NB4 (cell line): Measurements from ENCODE around the gene ASB2.

Experiments
- DNase-seq: peaks from one replicate; pipeline ENCODE4 v3.0.0; 2010; ENCODE audit warnings: low read depth
- H3K4me3 ChIP-seq: one replicate; pipeline ENCODE4 v1.5.1; 2011; ENCODE audit warnings: mild to moderate bottlenecking, low read depth, low read length, moderate library complexity
- MYC ChIP-seq: IDR thresholded peaks from 2 replicates; pipeline ENCODE4 v1.6.1; 2011; ENCODE audit warnings: low read depth, low read length
- POLR2A ChIP-seq: IDR thresholded peaks from 2 replicates; pipeline ENCODE4 v1.6.1; 2011; ENCODE audit warnings: mild to moderate bottlenecking; ENCODE audit not compliant: insufficient read length; ENCODE audit errors: extremely low read depth
- TF ChIP-seq, protein P1 (sequence below): IDR thresholded peaks from one replicate; pipeline ENCODE4 v1.5.1; 2012; ENCODE audit warnings: low read depth, low read length
- TF ChIP-seq, protein P2 (sequence below): IDR thresholded peaks from 2 replicates; pipeline ENCODE4 v1.6.1; 2011; ENCODE audit warnings: low read depth, low read length

The ASB2 gene

DNA sequence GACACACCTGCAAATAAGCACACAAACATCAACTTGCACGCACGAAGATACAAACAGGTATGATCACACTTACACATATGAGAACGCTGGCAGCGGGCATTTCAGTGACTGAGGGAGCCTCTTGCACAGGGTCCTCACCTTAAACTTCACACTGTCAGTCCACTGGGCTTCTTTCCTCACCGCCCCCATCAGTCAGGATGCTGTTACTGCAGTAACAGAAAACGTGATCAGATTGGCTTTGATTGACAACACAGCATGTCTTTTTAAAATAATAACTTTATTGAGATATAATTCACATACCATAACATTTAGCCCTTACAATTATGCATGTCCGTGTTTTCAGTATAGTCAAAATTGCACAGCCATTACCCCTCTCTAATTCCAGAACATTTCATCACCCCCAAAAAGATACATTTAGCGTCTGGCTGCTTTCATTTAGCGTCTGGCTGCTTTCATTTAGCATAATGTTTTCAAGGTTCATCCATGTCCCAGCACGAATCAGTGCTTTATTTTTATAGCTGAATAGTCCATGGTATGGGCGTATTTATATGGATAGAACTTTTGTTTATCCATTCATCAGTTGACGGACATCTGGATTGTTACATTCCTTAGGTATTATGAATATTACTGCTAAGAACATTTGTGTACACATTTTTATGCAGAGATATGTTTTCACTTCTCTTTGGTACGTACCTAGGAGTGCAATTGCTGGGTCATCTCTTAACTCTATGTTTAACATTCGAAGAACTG is 29.1 kb upstream of the ASB2 start:
- DNase-seq: no peak
- no peak overlapping the region for H3K4me3 ChIP-seq
- TF ChIP-seq, protein P1, sequence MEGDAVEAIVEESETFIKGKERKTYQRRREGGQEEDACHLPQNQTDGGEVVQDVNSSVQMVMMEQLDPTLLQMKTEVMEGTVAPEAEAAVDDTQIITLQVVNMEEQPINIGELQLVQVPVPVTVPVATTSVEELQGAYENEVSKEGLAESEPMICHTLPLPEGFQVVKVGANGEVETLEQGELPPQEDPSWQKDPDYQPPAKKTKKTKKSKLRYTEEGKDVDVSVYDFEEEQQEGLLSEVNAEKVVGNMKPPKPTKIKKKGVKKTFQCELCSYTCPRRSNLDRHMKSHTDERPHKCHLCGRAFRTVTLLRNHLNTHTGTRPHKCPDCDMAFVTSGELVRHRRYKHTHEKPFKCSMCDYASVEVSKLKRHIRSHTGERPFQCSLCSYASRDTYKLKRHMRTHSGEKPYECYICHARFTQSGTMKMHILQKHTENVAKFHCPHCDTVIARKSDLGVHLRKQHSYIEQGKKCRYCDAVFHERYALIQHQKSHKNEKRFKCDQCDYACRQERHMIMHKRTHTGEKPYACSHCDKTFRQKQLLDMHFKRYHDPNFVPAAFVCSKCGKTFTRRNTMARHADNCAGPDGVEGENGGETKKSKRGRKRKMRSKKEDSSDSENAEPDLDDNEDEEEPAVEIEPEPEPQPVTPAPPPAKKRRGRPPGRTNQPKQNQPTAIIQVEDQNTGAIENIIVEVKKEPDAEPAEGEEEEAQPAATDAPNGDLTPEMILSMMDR: peak; percentile 50
- TF ChIP-seq, protein P2, sequence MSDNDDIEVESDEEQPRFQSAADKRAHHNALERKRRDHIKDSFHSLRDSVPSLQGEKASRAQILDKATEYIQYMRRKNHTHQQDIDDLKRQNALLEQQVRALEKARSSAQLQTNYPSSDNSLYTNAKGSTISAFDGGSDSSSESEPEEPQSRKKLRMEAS: no peak

DNA sequence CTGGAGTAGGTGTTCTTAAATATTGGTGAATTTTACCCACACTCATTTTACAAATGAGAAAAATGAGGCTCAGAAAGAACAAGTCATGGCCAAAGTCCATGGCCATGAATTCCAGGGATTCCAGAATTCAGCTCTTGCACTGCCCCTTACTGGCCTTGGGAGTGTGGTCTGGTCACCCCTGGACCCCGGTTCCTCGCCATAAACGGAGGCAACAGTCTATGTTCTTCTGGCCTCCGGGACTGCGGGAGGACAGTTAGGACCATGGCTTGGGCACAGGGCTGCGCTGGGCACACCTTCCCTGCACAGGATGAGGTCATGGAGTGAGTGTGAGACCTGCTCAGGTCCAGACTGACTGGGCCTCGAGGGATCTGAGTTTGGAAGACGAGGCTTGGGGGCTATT is 27.6 kb upstream of the ASB2 start:
- H3K4me3 ChIP-seq: no peak overlapping the region
- no peak for DNase-seq
- no peak for TF ChIP-seq MYC
- TF ChIP-seq, protein P1: no peak
- TF ChIP-seq, protein P2: no peak
- no peak for TF ChIP-seq POLR2A

DNA sequence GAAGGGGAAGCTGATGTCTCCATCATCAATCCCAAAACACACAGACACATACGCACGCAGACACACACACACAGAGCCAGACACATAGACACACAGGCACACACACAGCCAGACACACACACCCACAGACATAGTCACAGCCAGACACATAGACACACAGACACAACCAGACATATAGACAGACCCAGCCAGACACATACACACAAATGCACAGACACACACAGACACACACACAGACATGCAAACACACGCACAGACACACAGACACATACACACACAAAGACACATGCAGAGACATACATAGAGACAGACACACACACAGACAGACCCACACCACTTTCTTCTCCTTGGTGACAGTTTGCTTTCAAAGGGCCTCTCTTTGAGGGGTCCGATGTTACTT is 27.0 kb upstream of the ASB2 start:
- no peak for TF ChIP-seq MYC
- TF ChIP-seq, protein P1: no peak
- TF ChIP-seq, protein P2: no peak
- TF ChIP-seq POLR2A: no peak

DNA sequence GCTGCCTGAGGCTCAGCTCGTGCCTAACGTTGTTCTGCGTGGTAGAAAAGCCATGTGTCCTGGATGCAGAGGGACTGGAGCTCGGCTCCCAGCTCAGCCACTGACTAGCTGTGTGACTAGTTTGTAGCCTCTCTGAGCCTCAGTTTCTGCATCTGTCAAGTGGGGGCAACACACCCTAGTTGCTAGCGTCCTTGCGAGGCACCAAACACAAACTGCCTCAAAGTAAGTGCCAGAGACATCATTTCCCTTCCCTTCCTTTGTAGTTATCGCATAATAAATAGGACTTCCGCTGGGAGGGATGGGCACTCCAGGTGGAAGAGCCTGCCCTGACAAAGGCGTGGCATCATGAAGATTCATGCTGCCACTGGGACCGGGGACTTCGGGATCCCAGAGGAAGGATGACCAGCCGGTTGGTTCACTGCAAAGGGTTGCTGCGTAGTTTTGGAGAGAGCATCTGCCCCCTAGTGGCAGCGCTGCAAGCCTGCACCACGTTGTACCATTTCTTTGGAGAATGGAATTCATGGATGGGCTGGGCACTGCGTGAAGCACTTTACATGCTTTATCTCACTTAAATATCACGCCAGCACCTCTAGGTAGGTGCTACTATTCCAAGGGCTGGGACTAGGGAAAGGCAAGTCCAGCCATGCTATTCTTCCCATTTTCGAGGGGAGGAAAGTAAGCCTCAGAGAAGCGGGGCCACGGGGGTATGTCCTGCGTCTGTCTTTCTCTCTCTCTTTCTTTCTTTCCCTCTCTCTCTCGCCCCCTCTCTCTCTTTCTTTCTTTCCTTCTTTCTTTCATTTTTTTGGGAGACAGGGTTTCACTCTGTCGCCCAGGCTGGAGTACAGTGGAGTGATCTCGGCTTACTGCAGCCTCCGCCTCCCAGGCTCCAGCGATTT is 25.4 kb upstream of the ASB2 start:
- TF ChIP-seq, protein P1: peak; percentile 95
- TF ChIP-seq POLR2A: no peak
- TF ChIP-seq, protein P2: peak; percentile 63
- peak; percentile 62 for DNase-seq
- H3K4me3 ChIP-seq: no peak overlapping the region

More for the DNA sequence above, 27.0 kb upstream of the ASB2 start:
- H3K4me3 ChIP-seq: no peak overlapping the region
- DNase-seq: no peak

DNA sequence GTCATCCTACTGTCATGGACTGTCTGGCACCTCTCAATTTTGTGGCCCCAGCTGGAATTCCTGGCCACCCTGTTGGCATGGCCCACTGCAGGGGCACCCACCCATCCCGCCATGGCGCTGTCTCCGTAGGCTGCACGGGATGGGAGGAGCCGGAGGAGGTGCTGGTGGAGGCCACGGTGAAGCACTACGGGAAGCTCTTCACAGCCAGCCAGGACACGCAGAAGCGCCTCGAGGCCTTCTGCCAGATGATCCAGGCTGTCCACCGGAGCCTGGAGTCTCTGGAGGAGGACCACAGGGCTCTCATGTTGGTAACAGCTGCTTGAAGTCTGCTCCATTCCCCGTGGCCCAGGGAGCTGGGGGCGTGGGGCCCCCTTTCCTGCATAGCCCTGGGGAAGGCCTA is 24.6 kb upstream of the ASB2 start:
- H3K4me3 ChIP-seq: no peak overlapping the region
- TF ChIP-seq, protein P1: no peak
- TF ChIP-seq MYC (no peak), POLR2A (no peak)
- TF ChIP-seq, protein P2: no peak
- no peak for DNase-seq
